WI38 (cell line): ENCODE measurements around the gene MACROD2.

Source experiments
- H3K4me3 ChIP-seq: 2 replicates; pipeline ENCODE4 v1.5.1; 2011; ENCODE audit warnings: low read depth, mild to moderate bottlenecking, control low read depth, low read length
- TF ChIP-seq, protein P1 (sequence below): IDR thresholded peaks from 2 replicates; pipeline ENCODE4 v1.5.1; 2012; ENCODE audit warnings: low read depth, mild to moderate bottlenecking, control low read depth, low read length

MACROD2 gene

DNA sequence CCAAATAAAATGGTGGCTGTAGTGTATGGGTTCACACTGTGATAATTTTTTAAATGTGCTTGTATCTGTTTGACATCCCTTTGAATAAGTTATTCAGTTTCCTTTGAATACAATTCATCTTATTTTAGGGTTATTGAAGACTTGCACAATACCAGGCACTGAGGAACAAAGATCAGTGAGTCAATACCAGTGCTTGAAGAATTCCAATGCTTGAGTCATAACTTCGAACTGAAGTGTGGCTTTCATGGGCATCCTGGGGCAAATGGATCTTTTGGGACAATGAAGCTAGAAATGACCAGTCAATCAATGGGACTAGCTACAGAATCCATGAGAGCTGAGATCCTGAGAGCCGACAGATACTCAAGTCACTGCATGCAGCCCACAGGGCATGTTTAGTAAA, 692.0 kb downstream of the MACROD2 start:
- TF ChIP-seq, protein P1, sequence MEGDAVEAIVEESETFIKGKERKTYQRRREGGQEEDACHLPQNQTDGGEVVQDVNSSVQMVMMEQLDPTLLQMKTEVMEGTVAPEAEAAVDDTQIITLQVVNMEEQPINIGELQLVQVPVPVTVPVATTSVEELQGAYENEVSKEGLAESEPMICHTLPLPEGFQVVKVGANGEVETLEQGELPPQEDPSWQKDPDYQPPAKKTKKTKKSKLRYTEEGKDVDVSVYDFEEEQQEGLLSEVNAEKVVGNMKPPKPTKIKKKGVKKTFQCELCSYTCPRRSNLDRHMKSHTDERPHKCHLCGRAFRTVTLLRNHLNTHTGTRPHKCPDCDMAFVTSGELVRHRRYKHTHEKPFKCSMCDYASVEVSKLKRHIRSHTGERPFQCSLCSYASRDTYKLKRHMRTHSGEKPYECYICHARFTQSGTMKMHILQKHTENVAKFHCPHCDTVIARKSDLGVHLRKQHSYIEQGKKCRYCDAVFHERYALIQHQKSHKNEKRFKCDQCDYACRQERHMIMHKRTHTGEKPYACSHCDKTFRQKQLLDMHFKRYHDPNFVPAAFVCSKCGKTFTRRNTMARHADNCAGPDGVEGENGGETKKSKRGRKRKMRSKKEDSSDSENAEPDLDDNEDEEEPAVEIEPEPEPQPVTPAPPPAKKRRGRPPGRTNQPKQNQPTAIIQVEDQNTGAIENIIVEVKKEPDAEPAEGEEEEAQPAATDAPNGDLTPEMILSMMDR: no peak
- no peak overlapping the region for H3K4me3 ChIP-seq

DNA sequence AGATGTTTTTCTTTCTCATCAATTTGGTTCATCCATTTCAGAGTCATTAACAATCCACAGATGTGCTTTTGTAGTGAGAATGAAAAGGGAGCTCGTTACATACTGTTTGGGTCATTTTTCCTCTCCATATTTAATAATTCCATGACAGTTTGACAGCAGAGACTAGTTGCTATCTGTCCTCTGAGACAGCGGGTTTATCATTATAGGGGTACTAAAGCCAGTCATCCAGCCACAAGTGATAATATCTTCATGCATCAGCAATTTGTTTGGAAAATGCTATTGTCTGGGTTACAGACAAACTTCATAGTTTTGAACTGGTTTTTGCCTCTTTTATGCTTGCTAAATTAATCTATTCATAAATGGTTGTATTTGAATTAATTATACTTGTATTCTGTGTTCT, 692.7 kb downstream of the MACROD2 start:
- TF ChIP-seq, protein P1: no peak
- H3K4me3 ChIP-seq: no peak overlapping the region

DNA sequence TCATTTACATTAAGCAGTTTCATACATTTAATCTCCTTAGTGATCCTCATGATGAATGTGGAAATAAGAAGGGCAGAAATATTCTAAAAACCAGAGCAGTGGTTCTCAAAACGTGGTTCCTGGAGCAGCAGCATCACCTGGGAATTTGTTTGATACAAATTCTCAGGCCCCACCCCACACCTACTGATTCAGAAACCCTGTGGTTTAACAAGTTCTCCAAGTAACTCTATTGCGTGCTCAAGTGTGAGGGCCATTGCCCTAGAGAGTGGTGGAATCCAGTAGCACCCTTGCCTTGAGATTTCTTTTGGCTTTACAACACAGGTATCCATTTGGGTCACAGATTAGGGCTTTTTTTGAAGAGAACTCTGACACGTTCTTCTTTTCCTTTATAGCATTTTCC, 696.7 kb downstream of the MACROD2 start:
- TF ChIP-seq, protein P1: no peak
- no peak overlapping the region for H3K4me3 ChIP-seq

DNA sequence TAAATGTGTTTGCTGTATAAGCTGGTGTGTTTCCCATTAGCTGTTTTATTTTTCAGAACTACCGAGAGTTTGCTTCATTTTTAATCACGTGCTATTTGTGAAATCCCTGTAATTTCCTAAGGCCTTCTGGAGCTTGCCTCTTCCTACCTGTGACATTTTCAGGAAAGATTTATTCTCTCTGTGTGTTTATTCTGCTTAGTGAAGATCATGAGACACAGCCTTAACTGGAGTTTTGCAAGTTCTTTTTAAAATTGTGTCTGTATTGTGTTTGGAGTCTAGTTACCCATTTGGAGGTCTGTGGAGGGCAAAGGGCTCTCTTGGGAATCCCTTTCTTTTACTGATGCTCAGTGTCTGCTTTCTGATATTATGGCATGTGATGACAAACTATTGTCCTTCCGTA, 701.2 kb downstream of the MACROD2 start:
- no peak overlapping the region for H3K4me3 ChIP-seq
- TF ChIP-seq, protein P1: no peak

DNA sequence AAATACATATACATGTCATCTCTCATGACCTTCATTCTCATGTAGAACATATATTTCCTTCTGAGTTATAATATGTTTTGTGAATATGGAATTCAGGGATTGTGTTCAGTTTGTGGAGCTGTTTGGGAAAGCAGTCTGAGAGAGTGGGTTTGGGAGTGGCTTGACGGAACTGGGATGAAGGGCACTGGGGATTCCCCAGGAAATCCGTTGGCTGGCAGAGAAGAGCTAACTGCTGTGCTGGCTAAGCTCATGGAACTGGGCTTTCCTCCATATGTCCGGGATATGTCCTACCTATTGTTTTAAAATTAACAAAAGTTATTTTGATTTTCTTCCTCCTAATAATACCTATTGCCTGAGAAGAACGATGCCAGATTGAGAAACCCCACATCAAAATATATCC, 701.6 kb downstream of the MACROD2 start:
- TF ChIP-seq, protein P1: no peak

DNA sequence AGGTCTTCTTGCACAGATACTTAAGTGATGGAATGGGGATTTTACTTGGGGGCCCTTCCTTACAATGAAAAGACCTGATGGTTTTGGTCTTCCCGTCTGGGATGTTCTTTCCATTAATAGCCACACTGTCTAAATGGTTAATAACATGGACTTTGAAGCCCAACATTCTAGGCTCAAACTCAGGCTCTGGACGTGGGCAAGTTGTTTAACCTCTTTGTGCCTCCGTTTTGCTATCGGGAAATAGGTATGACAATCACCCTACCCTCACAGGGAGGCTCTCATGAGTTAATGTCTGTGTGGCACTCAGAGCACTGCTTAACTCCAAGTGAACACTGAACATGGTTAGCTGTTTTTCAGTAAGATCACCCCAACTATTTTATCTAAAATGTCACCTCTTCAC, 702.8 kb downstream of the MACROD2 start:
- H3K4me3 ChIP-seq: no peak overlapping the region
- TF ChIP-seq, protein P1: no peak

More for the DNA sequence above, 701.6 kb downstream of the MACROD2 start:
- no peak overlapping the region for H3K4me3 ChIP-seq

DNA sequence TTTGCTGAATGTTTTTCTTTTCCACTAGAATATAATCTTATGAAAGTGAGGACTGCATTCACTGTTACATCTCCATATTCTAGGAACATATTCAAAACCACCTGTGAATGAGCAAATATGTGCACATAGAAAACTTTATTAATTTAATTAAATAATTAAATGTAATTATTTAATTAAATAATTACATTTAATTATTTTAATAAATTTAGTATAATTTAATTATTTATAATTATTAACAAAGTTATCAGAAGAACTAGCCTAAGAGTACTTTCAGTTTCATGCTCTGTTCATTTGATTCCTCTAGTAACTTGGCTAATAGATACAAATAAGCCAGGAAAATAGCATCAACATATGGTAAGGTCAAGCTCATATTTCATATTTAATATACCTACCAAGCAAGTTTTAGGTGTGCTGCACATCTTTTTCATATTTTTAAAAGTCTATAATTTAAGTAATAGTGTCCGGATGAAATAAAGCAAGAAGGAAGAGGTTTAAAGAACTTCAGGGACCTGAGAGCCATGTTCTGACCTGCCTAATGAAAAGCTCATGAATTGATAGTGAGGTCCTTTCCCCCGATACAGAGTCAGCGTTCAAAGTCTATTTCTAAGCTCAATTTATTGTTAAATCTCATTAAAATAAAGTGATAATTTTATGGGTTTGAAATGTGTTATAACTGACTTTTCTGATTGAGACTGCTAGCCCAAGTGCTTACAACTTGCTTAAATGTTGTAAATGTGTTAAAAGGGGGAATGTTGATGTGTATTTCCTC, 703.5 kb downstream of the MACROD2 start:
- H3K4me3 ChIP-seq: no peak overlapping the region
- TF ChIP-seq, protein P1: no peak
